Superior temporal gyrus (tissue), 1 donor: ENCODE measurements around the gene MIB2.
A peak's percentile ranks its signal among the peaks of the same experiment; 100 is the strongest.

Experiments used
- DNase-seq: peaks from one replicate; pipeline ENCODE4 v3.0.0-alpha.2; 2016; ENCODE audit errors: extremely low spot score

The MIB2 gene

DNA sequence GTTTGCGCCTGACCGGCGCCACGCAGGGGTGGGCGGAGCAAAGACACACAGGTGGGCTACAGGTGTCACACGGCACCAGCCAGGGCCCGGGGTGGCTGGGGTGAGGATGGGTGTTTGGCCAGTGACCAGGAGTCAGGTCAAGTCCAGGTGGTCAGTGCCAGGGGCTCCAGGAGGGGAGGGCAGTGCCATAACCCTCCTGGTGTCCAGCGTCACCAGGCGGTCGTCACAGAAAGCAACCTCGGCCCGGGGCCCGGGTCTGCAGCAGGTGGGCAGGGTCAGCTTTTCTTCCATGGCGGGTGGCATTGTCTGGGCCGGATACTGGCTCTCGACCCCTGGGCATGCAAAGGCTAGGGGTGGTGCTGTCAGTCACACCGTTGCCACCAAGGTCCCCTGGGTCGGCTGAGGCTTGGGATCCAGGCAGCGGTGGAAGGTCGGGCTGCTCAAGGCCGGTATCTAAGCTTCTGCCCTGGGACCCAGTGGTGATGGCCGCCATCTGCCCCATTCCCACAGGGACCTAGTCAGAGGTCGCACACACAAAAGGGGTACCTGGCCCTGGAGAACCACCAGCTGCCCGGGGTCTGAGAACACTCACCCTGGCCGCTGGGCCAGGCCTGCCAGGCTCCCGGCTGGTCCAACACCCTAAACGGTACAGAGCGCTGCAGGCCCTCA, 17.1 kb upstream of the MIB2 start:
- no peak for DNase-seq

DNA sequence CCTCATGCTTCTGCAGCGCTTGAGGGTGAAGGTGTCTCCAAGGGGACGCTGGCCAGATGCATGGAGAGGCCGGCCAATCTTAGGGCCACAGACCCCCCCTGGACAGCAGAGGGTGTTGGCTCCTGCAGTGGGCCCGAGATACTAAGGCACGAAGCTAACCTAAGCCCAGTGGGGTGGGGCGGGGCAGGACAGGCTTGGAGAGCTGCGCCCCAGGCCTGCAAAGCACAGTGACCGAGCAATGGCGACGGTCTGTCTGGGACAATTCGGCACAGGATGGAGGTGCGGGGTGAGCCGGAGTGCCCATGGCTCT, 16.6 kb upstream of the MIB2 start:
- no peak for DNase-seq

DNA sequence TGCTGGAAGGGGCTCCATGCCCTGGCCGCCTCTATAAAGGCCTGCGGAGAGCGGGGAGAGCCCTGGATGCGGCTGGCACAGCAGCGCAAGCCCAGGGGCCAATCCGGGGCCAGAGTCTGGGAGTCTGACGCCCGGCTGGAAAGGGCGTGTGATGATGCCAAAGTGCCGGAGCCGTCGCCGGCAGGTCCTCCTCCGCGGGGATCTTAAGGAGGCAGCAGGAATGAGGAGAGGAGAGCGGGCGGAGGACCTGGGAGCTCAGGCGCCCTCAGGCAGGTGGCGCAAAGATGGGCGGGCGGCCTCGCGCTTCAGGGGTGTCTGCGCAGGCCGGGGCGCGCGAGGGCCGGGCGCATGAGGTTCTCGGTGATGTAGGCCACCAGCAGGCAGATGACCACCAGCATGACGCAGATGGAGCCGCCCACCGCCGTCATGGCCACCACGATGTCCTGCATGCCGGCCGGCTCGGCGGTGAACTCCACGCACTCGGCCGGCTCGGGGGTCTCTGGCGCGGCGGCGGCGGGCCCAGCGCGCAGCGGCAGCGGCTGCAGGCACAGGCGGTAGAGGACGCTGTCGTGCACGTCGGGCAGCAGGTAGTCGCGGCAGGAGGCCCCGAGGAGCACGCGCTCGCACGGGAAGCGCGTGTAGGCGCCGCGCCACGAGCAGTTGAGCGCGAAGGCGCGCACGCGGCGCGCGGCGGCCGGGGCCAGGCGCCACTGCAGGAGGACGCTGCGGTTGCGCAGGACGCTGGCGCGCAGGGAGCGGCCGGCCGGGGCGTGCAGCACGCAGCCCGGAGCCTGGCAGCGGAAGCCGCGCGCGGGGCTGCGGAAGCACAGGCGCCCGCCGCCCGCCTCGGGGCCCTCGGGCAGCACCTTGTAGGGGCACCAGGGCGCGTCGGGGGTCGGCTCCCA, 16.0 kb upstream of the MIB2 start:
- no peak for DNase-seq

DNA sequence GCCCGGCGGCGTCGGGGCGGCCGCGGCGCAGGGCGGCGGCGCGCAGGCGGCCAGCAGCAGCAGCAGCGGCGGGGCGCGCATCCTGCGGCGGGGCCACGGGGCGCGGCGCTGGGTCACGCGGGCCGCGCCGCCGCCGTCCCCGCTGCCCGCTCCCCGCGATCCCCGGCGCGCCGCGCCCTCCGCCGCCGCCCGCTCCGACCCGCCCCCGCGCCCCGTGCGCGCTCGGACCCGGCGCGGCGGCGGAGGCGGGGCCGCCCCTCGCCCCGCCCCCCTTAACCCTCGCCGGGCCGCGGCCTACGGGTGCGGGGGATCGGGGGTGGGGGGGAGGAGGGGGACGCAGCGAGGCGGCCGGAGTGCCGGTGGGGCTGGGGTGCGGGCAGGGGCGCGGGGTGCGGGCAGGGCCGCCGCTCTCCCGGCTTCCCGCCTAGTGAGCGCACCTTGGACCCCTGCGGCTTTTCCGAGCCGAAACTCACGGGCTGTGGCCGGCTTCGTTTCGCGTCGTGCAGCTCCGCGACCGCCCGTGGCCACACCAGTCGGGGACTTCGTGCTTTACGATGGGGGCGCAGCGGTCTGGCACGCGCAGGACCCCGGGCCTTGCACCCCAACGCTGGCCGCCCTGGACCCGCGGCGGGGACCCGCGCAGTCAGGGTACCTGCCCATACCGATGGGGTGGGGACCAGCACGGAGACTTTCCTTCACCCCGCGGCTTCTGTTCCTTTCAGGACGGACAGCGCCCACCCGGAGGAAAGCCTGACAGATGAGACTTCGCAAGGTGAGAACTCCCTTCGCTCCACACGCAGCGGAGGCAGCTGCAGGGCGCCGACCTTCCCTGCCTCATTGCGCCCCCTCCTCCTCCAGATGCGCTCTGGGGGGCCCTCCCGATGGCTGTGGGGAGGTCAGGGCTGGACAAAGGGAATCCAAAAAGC, 15.1 kb upstream of the MIB2 start, which contains the start of gene FNDC10:
TSS of gene FNDC10 (minus strand) at position 201 of the 926 bp plus-strand sequence. CDS start at position 81, 120 bp downstream.
- no peak for DNase-seq

DNA sequence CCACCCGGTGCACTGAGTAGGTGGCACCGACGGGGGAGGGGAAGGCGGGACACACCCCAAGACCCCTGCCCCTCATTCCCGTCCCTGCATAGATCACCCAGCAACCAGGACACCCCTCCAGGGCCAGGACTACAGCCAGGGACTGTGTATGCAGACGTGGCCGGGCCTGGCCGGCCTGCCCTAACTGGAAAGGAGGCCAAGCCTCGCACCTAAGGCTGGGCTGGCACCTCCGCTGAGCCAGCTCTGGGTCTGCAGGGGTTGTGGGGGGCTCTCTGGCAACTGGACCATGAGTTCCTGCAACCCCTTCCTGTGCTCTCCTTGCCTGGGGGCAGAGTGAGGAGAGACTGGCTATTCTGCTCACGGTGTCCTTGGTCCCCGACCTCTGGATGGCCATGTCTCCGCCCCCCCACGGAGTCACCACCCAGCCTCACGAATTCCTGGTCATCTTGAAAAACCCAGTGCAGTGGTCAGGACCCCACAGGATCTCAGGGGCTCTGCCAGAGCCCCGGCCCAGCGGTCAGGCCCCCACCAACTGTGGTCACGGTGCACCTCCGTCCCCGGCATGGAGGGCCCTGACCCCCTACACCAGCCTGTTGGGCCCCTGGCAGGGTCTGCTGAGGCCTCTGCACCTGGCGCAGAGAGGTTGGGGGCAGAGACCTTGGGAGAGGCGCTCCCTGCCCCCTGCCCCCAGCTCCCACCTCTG, 14.3 kb upstream of the MIB2 start:
- DNase-seq = no peak

DNA sequence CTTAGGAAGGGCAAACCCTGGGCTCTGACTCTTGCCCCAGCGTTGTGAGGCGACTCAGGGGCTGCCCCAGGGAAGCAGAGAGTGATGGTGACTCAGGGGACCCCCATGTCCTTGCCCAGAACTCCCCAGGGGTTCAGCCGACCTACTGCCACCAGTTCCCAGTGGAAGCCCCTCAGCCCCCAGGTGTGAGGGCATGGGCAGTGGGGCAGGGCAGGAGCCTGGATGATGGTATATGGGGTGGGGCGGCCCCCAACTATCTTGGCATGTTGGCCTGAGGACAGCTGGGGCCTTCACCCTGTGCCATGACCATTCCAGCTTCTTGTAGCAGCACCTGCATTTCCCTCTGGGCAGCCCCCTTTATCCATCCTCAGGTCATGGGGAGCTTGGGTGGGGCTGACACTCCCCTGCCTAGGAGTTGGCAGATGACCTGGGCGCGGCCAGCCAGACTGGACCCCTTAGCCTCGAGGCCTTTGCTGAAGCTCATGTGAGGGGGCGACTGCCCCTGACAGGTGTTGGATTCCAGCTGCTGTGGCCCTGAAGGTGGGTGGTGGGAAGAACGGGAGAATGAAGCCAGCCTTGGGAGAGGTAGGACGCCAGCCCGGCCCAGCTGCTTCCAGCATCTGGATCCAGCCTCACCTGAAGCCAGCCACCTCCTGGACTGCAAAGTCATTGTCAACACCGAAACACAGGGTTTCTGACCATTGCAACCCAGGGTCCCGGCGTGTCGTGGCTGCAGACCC, 13.6 kb upstream of the MIB2 start:
- DNase-seq = no peak

DNA sequence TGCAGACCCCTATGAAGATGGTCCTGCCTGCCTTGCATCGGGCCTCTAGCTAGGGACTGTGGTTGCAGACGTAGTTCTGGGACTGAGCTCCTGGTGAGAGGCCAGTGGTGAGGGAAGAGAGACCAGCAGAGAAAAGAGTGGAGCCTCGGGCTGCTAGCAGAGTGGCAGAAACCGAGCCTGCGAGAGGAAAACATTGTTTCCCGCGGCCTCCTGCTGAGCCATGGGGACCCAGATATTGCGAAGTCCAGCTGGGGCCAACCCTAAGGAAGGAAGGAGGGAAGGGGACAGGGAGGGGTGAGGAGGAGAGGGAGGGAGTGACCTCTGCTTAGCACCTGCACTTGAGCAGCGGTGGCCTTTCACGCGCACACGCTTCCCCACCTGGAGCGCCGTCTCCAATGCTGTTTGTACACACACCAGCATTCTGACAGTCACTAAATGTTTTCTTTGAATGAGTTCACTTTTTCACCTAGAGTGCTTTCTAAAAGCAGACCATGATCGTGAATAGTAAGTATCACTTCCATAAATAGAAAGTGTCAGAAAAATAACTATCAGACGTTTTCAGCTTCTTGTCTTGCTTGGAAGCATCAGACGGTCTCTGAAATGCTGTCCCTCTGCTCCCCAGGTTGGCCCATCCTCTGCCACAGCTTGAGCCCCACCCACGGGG, 12.9 kb upstream of the MIB2 start:
- peak; percentile 14 for DNase-seq

DNA sequence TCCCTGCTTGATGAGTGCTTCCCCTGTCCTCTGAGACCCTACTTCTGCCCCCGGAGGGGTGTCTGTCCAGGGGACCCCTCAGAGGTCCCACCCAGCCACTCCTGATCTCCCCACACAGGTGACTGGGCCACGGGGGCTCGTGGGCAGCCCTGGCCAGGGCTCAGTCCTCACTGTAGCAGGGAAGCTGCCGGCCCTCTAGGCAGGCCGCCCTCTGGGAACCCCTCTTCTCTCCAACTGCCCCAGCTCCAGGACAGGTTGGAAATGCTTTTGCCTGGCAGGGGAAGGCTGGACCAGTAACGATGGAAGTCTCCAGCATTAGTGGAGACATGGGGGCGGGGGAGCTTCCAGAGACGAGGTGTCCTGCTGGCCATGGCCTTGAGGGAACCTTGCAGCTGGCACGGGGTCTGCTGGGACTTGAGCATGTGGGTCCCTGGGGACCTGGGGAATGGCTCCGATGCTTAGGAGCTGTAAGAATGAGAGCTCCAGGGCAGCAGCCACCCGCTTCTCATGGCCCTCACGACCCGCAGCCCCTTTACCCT, 12.3 kb upstream of the MIB2 start:
- no peak for DNase-seq

DNA sequence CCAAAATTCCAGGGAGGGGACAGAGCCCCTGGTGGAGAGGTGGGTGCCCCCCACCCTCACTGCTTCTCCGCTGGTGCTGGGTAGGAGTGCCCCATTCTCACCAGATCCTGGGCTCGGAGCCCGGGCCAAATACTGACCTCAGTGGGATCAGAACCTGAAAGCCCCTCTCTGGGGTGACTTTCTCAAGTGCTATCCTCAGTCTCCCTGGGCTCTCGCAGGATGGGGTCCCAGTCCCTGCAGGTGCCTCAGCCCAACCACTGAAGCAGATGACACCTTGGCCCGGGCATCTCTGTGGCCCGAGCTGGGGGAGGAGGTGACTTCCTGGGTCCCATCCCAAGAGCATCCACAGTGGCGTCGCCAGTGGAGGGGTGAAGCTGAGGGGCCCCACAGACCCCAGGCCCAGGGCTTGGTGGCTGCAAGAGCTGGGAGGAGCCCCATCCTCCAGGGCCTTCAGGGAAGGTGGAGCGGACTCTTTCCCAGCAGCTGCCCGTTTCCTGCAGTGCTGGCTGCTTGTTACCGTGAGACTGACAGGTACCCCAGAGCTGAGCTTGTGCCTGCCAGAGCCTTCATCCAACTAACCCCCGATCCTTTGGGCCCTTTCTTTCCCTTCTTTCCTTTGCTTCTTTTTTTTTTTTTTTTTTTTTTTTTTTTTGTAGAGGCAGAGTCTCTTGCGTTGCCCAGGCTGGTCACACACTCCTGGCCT, 11.5 kb upstream of the MIB2 start:
- DNase-seq = no peak

DNA sequence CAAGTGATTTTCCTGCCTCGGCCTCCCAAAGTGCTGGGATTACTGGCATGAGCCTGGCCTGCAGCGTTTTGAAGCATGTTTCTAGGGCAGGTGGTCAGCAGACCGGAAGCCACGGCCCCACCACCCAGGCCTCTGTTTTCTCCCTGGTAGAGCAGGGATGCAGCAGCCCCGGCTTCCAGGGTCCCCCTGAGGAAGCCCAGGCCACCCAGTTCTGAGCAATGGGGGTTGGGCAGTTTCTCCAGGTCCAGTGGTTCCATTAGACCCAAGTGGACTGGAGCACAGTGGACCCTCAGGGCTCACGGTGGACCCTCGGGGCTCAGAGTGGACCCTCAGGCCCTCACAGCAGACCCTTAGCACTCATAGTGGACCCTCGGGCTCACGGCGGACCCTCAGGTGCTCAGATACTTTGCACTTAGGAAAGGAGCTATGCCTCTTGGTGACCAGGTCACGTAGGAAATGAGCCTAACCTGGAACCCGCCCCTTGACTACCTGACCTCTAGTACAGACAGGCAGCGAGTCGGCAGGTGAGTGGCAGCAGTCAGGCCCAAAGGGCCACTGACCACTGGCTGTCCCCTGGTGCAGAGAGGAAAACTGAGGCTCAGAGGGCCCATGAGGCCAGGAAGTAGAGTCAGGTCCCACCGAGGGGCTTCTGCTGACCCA, 10.8 kb upstream of the MIB2 start:
- DNase-seq = no peak

DNA sequence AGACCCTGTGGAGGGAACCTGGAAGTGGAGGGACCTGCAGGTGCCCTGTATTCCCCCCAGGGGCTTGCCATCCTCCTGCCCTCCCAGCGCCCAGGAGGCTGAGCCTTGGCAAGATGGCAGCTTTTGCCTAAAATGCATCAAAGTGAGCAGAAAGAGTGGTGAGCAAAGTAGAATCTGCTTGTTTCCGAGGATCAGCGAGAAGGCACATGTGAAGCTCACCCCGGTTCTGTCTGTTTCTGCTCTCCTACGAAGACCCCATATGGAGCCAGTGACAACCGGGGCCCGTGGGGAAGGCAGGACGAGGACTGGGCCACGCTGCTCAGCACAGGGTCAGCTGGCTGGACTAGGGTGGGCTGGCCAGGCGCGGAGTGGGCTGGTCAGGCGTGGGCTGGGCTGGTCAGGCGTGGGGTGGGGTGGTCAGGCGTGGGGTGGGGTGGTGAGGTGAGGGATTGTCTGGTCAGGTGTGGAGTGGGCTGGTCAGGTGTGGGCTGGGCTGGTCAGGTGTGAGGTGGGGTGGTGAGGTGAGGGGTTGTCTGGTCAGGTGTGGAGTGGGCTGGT, 10.2 kb upstream of the MIB2 start:
- DNase-seq = no peak

DNA sequence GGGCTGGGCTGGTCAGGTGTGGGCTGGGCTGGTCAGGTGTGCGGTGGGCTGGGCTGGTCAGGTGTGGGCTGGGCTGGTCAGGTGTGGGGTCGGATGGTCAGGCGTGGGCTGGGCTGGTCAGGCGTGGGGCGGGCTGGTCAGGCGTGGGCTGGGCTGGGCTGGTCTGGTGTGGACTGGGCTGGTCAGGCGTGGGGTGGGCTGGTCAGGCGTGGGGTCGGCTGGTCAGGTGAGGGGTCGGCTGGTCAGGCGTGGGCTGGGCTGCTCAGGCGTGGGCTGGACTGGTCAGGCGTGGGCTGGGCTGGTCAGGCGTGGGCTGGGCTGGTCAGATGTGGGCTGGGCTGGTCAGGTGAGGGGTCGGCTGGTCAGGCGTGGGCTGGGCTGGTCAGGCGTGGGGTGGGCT, 9.6 kb upstream of the MIB2 start:
- DNase-seq = no peak

DNA sequence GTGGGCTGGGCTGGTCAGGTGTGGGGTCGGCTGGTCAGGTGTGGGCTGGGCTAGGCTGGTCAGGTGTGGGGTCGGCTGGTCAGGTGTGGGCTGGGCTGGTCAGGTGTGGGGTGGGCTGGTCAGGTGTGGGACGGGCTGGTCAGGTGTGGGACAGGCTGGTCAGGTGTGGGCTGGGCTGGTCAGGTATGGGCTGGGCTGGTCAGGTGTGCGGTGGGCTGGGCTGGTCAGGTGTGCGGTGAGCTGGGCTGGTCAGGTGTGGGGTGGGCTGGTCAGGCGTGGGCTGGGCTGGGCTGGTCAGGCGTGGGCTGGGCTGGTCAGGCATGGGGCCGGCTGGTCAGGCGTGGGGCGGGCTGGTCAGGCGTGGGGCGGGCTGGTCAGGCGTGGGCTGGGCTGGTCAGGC, 9.1 kb upstream of the MIB2 start:
- no peak for DNase-seq

DNA sequence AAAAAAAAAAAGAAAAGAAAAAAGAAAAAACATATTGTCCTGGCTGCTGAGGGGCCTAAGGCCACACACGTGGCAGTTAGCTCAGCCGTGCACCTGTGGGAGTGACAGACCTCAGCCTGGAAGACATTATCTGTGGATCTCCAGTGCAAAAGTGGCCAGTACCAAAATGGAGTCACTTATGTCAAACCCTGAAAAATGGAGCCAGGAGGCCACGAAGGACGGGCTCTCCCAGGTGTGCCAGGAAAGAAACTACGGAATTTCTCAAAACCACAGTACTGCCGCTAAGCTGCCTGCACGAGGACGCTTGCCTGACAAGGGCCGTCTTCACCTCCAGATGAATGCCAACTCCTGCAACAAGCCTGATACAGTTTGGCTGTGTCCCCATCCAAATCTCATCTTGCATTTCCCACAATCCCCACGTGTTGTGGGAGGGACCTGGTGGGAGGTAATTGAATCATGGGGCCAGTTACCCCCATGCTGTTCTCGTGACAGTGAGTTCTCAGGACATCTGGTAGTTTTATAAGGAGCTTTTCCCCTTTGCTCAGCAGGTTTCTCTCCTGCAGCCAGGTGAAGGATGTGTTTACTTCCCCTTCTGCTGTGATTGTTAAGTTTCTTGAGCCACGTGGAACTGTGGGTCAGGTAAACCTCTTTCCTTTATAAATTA, 5.3 kb upstream of the MIB2 start:
- DNase-seq = no peak

DNA sequence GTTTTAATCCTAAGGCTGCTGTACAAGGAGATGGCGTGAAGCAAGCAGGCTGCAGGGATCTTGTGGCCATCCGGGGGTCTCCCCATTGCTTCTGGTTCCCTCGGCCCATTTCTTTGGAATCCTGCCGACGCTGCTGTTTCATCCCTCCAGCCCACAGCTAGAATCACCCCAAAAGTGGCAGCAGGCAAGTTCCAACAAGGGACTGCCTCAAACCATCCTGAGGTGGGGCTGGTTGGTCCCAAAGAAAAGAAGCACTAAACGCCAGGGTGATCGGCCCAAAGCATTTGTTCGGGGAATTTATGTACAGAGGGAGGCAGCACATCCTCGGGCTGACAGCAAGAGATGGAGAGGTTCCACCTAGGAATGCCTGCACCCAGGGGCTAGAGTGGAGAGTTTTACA, 4.5 kb upstream of the MIB2 start:
- no peak for DNase-seq

DNA sequence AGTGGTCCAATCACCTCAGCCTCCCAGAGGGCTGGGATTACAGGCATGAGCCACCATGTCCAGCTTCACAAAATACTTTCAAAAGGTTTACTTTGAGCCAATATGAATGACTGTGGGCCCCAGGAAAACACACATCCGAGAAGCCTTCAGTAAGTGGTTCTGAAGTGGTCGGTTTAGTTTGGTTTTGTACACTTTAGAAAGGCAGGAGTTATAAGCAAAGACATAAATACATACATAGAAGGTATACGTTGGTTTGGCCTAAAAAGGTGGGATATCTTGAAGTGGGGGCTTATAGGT, 3.2 kb upstream of the MIB2 start:
- DNase-seq = no peak

DNA sequence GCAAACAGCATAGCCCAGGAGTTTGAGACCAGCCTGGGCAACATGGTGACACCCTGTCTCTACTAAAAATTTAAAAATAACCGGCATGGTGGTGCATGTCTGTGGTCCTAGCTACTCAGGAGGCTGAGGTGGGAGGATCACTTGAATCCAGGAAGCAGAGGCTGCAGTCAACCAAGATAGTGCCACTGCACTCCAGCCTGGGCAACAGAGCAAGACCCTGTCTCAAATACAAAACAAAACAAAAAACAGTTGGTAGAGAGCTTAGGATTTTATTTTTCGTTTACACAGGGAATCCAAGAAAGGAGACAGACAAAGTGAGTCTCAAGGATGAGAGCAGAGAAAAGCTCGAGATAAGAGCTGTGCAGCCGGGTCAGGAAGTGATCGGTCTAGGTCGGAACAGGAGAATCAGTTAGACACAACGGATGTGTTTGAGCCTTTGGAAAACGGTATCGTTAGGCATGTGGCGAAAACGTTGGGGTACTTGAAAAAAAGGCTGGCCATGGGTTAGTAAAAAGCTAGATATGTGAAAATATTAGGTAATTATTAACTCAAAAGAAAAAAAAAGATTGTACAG, 1.7 kb upstream of the MIB2 start:
- no peak for DNase-seq
